GM19351 (cell line): Measurements from ENCODE around the gene ZGLP1.
"Not testable (repeated sequence)": the region's sequence is repeated elsewhere in the genome, so short reads cannot be mapped to it uniquely, and the experiment has no call there.

Source experiments
- ATAC-seq: cut with Tn5 transposase; IDR thresholded peaks from one replicate; pipeline ENCODE4 v1.9.1; 2021; ENCODE audit warnings: mild to moderate bottlenecking, moderate library complexity; ENCODE audit not compliant: unreplicated experiment

The ZGLP1 gene

GRCh38 chr19:10309423-10309822 lies at the start of gene ZGLP1:
Gene ZGLP1 (minus strand): TSS chr19:10309815.
- ATAC-seq, result no peak

- ATAC-seq, result no peak
Measured at GRCh38 chr19:10356431-10356830, 46.8 kb upstream of the ZGLP1 start.

GRCh38 chr19:10353793-10354391 lies 44.3 kb upstream of the ZGLP1 start:
- no peak for ATAC-seq

DNA sequence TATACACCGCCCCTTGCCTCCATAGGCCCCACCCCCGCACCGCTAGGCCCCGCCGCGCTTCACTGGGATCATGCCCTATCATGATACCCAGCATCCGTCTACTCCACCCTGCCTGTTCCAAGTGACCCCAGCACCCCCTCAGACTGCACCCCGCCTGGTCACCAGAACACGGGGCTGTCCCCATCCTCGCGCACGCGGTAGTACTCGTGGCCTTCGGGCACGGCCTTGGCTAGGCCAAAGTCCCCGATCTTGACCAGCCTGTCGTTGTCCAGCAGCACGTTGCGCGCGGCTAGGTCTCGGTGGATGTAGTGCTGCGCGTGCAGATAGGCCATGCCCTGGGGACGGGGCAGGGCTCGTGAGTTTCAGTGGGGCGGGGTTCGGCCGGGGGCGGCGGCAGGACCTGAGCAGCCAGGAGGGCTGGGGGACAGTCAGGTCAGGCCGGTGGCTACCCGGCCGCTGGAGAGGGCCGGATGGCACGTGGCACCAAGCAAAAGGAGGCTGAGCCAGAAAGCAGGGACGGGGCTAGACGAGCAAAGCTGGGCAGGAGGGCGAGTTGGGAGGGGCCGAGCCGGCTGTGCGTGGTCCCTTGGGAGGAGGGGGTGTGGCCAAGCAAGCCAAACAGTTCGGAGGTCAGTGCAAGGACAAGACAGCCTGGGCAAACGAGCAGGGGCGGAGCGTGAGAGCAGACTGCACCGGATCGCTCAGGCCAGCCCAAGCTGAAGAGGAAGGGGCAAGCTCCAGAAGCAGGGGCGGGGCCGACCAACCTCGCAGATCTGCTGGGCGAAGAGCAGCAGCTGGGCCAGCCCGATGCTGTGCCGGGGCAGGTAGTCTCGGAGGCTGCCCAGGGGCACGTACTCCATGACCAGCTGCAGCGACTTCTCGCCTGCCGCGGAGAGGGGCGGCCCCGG lies 43.4 kb upstream of the ZGLP1 start:
- ATAC-seq, result no peak

GRCh38 chr19:10346509-10346908 lies 36.9 kb upstream of the ZGLP1 start:
- ATAC-seq, result no peak

- ATAC-seq, result no peak
Measured at GRCh38 chr19:10344780-10345179, 35.2 kb upstream of the ZGLP1 start.

GRCh38 chr19:10343495-10343894 lies 33.9 kb upstream of the ZGLP1 start:
- ATAC-seq, result no peak

GRCh38 chr19:10339977-10340376 lies 30.4 kb upstream of the ZGLP1 start:
- ATAC-seq, result no peak

DNA sequence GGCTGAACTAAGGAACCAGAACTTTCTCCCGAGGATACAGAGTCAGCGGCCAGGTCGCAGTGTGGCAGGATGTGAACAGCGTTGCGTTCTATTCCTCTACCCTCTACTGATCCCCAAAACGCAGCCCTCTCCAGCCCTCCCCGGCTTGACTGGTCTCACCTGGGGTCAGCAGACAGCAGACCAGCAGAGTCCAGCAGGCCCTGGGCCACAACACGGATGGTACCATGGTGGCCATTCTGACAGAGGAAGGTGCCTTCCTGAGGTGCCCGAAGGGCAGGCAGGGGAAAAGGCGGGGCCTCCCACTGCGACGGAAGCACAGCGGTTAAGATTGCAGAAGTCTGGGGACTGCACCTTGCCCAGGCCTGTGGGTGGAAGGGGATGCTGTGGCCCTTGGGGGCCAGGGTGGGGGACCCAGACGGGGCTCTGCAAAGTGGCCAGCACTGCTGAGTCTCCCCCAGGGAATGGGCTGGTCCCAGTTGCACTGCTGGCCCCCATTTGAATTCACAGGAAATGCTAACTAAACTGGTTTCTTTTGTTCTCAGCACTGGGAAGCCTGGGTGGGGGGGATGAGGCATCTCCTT lies 29.9 kb upstream of the ZGLP1 start, which contains the start of gene ICAM3:
TSS of gene ICAM3 (minus strand) at position 245 of the 581 bp plus-strand sequence. CDS start at position 235, 10 bp downstream.
- ATAC-seq, result no peak

DNA sequence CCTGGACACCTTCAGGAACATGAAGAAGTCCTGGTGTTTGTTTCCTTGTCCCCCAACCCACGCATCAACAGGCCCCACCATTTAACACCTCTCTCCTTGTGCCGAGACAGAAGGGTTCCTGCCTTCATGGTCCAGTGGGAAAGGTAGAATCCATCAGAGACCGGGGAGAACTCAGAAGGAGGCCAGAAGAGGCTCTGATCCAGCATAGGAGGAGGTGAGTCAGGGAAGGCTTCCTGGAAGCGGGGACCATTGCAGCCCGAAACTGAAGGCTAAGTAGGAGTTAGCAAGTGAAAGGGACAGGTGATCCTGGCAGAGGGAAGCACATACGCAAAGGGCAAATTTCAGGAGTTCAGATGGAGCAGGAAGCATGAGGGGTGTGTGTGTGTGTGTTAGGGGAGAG lies 29.3 kb upstream of the ZGLP1 start:
- ATAC-seq, result no peak

DNA sequence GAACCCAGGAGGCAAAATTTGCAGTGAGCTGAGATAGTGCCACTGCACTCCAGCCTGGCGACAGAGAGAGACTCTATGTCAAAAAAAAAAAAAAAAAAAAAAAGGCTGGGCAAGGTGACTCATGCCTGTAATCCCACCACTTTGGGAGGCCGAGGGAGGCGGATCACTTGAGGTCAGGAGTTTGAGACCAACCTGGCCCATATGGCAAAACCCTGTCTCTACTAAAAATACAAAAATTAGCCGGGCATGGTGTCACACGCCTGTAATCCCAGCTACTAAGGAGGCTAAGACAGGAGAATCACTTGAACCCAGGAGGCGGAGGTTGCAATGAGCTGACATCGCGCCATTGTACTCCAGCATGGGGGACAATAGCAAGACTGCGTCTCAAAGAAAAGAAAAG lies 27.1 kb upstream of the ZGLP1 start:
- ATAC-seq, result not testable (repeated sequence)

DNA sequence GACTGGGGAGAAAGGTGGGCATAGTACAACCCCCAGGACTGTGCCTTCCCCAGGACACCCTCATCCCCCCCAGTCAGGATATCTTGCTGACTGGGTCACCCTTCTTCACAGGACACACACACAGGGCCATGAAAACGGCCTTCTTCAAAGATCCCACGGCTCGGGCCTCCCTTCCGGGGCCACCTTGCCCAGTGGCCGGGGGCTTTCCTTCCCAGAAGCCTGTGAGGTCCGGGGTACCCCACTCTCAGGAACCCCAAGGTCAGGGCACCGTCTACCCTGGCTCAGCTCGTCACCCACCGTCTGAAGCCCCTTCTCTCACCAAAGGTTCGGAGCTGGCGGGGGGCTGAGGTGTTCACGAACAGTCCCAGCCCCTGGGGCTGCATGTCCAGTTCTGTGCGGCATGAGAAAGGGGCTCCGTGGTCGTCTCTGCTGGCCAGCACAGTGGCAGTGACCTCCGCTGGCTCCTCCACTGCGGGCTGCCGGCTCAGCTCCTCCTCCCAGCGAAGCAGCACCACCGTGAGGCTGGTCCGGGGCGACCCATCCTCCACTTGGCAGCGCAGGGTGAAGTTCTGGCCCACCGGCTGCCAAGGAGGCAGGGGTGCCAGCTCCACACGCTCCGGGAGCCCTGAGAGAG lies 25.9 kb upstream of the ZGLP1 start:
- no peak for ATAC-seq

GRCh38 chr19:10334588-10335351 lies 25.2 kb upstream of the ZGLP1 start:
- no peak for ATAC-seq

DNA sequence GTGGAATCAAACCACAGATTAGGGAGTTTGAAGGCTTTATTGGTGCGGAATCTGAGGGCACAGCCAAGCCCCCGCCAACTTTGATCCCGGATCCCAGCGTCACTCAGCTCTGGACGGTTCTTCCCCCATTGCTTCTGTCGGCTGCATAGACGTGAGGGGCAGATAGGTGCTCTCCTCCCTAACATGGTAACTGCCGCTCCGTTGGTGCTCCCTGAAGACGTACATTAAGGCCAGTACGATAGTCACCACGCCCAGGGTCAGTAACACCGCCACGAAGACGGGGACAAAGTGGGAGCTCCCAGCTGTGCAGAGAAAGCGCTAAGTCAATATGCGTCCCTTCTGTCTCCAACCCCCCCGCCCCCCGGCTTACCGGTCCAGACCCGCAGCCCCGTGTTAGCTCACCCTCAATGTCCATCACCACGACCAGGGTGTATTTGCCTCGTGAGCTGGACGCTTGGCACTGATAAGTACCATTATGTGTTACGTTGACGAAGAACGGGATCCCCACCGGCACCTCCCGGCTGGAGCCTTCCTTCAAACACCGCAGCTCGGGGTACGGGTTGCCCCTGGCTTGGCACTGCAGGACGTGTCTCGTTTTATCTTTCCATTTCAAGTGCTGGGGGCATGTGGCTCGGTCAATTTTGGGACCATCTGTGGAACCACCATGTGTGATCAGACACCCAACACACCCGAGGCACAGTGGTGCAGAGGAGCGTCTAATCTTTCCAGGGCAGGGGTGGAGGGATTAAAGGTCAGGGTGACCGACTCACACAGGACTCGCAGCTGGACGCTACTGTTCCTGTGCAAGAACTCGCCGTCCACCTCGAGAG lies 24.4 kb upstream of the ZGLP1 start:
- ATAC-seq, result no peak

- ATAC-seq, result peak; percentile 83
Measured at GRCh38 chr19:10332965-10333757, 23.5 kb upstream of the ZGLP1 start, which contains the start of gene RAVER1. Gene RAVER1 (minus strand): TSS chr19:10333529. CDS start chr19:10333507, 22 bp downstream.

DNA sequence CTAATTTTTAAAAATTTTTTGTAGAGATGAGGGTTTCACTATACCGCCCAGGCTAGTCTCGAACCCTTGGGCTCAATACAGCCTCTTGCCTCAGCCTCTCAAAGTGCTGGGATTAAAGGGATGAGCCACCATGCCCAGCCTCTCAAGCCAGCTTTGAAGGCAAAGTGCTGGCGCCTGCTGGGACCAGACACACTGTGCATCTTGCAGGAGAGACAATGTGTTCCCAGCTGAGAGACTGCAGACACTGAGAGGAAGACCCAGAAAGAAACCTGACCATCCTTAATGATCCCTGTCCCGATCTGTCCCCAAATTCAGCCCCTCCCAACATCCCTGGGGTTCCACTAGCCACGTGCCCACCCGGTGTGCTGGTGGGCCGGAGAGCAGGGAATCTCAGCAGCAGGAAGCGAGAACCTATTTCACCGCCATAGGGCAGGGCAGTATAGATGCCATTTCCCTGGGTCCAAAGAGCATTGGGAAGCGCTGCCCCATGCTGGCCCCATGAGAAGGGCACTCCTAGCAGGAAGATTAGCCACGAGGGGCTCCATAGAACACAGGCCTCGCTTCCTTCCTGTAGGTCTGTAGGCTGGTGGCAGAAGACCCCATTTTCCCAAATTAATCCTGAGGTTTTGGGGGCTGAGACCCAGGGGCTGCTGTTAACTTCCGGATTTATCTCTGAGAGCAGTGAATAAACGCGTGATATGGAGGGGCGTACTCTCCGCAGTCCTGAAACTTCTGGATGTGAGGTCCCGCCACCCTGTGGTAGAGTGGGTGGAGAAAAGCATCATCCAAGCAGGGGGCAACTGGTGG lies 22.7 kb upstream of the ZGLP1 start:
- no peak for ATAC-seq

- ATAC-seq, result no peak
Measured at GRCh38 chr19:10329555-10329954, 19.9 kb upstream of the ZGLP1 start.
